AG04449 (cell line): ENCODE measurements around the gene SPDYE5.

Experiments used
- CTCF ChIA-PET: fragments of 350-600 bp; formaldehyde crosslinking; extraction: SDS; loops from one replicate; lab custom pipeline; 2021; ENCODE audit warnings: antibody characterized with exemption; lab: Yijun Ruan, JAX
- POLR2A ChIA-PET: fragments of 400-600, 350-600 bp; formaldehyde crosslinking; extraction: SDS; loops from one replicate; lab custom pipeline; 2020; ENCODE audit warnings: antibody characterized with exemption, inconsistent platforms; lab: Yijun Ruan, JAX
- DNase-seq: peaks from one replicate; pipeline ENCODE4 v3.0.0-alpha.2; 2010; ENCODE audit warnings: low read depth, low spot score
- H3K4me3 ChIP-seq: 2 replicates; pipeline ENCODE4 v1.5.1; 2011; ENCODE audit warnings: low read depth, mild to moderate bottlenecking, control low read depth, low read length
- CTCF ChIP-seq: IDR thresholded peaks from one replicate; pipeline ENCODE4 v1.5.1; 2011; ENCODE audit warnings: mild to moderate bottlenecking, moderate library complexity, low read length, control low read depth, inconsistent platforms; ENCODE audit not compliant: insufficient read depth; ENCODE audit errors: missing control alignments

SPDYE5 gene

DNA sequence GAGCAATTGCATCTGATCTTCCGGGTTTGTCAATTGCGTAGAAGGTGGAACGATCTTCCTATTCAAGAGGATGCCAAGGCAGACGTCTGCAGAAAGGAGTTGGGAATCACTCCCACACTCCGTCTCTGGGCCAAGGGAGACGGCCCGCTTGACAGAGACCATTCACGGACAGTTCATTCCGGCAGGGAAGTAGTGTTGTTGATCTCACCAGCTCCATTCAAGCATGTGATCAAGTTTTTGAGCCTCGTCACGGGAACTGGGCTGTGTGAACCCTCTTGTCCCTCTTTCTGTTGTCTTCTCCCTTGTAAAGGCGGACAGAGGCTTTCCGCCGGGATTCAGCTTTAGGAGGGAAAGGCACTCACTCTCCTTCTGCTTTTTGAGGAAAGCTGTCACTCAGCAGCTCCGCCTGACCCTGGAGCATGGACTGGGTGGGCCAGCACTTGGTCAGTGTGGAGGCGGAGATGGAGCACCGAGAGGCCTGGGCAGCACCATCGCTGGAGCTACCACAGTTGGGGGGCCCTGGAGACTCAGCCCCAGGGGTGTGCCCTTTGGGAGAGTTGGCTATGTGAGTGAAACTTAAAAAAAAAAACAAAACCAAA, 44.9 kb downstream of the SPDYE5 start:
- ChIA-PET POLR2A (no interaction called here), CTCF (no interaction called here)
- TF ChIP-seq CTCF, result no peak
- no peak for DNase-seq
- H3K4me3 ChIP-seq, result no peak overlapping the region

GRCh38 chr7:75537731-75538130, 45.6 kb downstream of the SPDYE5 start:
- no peak for TF ChIP-seq CTCF
- no peak overlapping the region for H3K4me3 ChIP-seq
- DNase-seq, result no peak
- POLR2A ChIA-PET, result no interaction called here
- CTCF ChIA-PET, result no interaction called here

DNA sequence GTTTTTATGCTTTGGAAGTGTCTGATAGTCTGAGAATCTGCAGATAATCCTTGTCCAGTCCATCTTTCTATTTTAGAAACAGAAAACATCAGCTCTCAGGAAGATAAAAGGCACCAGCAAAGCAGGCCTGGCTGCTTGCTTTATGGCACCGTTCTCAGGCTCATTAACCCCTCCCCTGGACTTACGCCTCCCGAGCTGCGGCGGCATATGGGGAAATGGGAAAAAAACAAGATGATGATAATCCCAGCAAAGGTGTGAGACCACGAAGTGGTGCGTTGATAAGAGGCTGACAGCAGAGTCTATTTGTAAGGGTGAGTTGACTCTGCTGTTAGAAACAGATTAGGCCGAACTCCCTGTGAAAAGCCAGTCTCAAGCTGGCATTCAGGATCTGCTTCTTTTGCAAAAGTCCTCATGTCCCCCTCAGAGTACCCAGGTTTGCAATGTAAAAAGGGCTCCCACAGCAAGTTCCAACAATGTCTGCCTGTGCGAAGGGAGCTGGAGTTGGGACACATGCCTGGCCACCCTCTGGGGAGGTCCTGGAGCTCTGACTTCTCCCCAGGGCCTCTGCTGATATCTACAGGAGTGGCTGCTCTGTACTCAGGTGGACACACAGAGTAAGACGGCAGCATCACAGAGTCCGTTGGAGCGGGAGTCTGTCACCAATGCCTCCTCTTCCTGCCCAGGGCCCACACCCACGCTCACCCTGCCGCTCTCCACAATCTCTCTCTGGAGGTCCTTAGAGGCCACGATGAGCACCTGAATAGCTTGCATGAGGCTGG, 54.3 kb downstream of the SPDYE5 start:
- ChIA-PET POLR2A (no interaction called here), CTCF (no interaction called here)

More for the DNA sequence above, 54.3 kb downstream of the SPDYE5 start:
- H3K4me3 ChIP-seq, result no peak overlapping the region
- no peak for TF ChIP-seq CTCF
- no peak for DNase-seq
